Measurements from ENCODE around the gene FBLN2.

FBLN2 gene

GRCh38 chr3:13673207-13673606 lies 124.3 kb downstream of the FBLN2 start:
- Histone ChIP-seq H3K4me3 (ENCODE audit: low read depth in 1 of 5, low read length in 5 of 5) (no peak overlapping the region), H3K4me1 (ENCODE audit: control insufficient read depth in 5 of 5, insufficient read depth in 5 of 5, low read length in 5 of 5) (no peaks in the 10 kb centered on the region), H3K27me3 (ENCODE audit: control insufficient read depth in 5 of 5, insufficient read depth in 4 of 5, low read length in 5 of 5) (peaks cover 0 to 50% (median 28%) of the 10 kb centered on the region in 5 donors), H3K27ac (ENCODE audit: low read depth, low read length) (no peak overlapping the region), H3K36me3 (ENCODE audit: control insufficient read depth in 5 of 5, insufficient read depth in 5 of 5, low read length in 5 of 5) (no peaks in the 10 kb centered on the region), H3K9ac (ENCODE audit: low read length in 5 of 5) (no peak overlapping the region), H3K9me3 (ENCODE audit: control insufficient read depth in 5 of 5, low read length in 5 of 5) (peaks cover 0 to 3% (median 0%) of the 10 kb centered on the region in 5 donors)

- Histone ChIP-seq H3K36me3 (ENCODE audit: control insufficient read depth in 5 of 5, insufficient read depth in 5 of 5, low read length in 5 of 5) (no peaks in the 10 kb centered on the region), H3K9ac (ENCODE audit: low read length in 5 of 5) (no peak overlapping the region), H3K9me3 (ENCODE audit: control insufficient read depth in 5 of 5, low read length in 5 of 5) (peaks cover 0 to 3% (median 0%) of the 10 kb centered on the region in 5 donors), H3K4me1 (ENCODE audit: control insufficient read depth in 5 of 5, insufficient read depth in 5 of 5, low read length in 5 of 5) (no peaks in the 10 kb centered on the region), H3K27ac (ENCODE audit: low read depth, low read length) (no peak overlapping the region), H3K27me3 (ENCODE audit: control insufficient read depth in 5 of 5, insufficient read depth in 4 of 5, low read length in 5 of 5) (peaks cover 0 to 42% (median 26%) of the 10 kb centered on the region in 5 donors), H3K4me3 (ENCODE audit: low read depth in 1 of 5, low read length in 5 of 5) (no peak overlapping the region)
Measured at GRCh38 chr3:13674538-13675185, 125.7 kb downstream of the FBLN2 start.

- H3K36me3 ChIP-seq (ENCODE audit: control insufficient read depth in 5 of 5, insufficient read depth in 5 of 5, low read length in 5 of 5) = no peaks in the 10 kb centered on the region
- H3K4me1 ChIP-seq (ENCODE audit: control insufficient read depth in 5 of 5, insufficient read depth in 5 of 5, low read length in 5 of 5) = no peaks in the 10 kb centered on the region
- peaks cover 0 to 39% (median 30%) of the 10 kb centered on the region in 5 donors for H3K27me3 ChIP-seq (ENCODE audit: control insufficient read depth in 5 of 5, insufficient read depth in 4 of 5, low read length in 5 of 5)
- H3K4me3 ChIP-seq (ENCODE audit: low read depth in 1 of 5, low read length in 5 of 5) = no peak overlapping the region
- H3K9me3 ChIP-seq (ENCODE audit: control insufficient read depth in 5 of 5, low read length in 5 of 5) = peaks cover 0 to 3% (median 0%) of the 10 kb centered on the region in 5 donors
- H3K9ac ChIP-seq (ENCODE audit: low read length in 5 of 5) = no peak overlapping the region
- H3K27ac ChIP-seq (ENCODE audit: low read depth, low read length) = no peak overlapping the region
Measured at GRCh38 chr3:13676356-13677017, 127.6 kb downstream of the FBLN2 start.

- Histone ChIP-seq H3K4me1 (ENCODE audit: control insufficient read depth in 5 of 5, insufficient read depth in 5 of 5, low read length in 5 of 5) (no peaks in the 10 kb centered on the region), H3K27ac (ENCODE audit: low read depth, low read length) (no peak overlapping the region), H3K9ac (ENCODE audit: low read length in 5 of 5) (no peak overlapping the region), H3K27me3 (ENCODE audit: control insufficient read depth in 5 of 5, insufficient read depth in 4 of 5, low read length in 5 of 5) (peaks cover 0 to 34% (median 31%) of the 10 kb centered on the region in 5 donors), H3K9me3 (ENCODE audit: control insufficient read depth in 5 of 5, low read length in 5 of 5) (peaks cover 0 to 6% (median 0%) of the 10 kb centered on the region in 5 donors), H3K4me3 (ENCODE audit: low read depth in 1 of 5, low read length in 5 of 5) (no peak overlapping the region), H3K36me3 (ENCODE audit: control insufficient read depth in 5 of 5, insufficient read depth in 5 of 5, low read length in 5 of 5) (no peaks in the 10 kb centered on the region)
Measured at GRCh38 chr3:13677272-13677671, 128.3 kb downstream of the FBLN2 start.

- Histone ChIP-seq H3K27me3 (ENCODE audit: control insufficient read depth in 5 of 5, insufficient read depth in 4 of 5, low read length in 5 of 5) (peaks cover 5 to 26% (median 22%) of the 10 kb centered on the region in 5 donors), H3K36me3 (ENCODE audit: control insufficient read depth in 5 of 5, insufficient read depth in 5 of 5, low read length in 5 of 5) (no peaks in the 10 kb centered on the region), H3K27ac (ENCODE audit: low read depth, low read length) (no peak overlapping the region), H3K4me3 (ENCODE audit: low read depth in 1 of 5, low read length in 5 of 5) (no peak overlapping the region), H3K4me1 (ENCODE audit: control insufficient read depth in 5 of 5, insufficient read depth in 5 of 5, low read length in 5 of 5) (no peaks in the 10 kb centered on the region), H3K9ac (ENCODE audit: low read length in 5 of 5) (no peak overlapping the region), H3K9me3 (ENCODE audit: control insufficient read depth in 5 of 5, low read length in 5 of 5) (peaks cover 0 to 3% (median 0%) of the 10 kb centered on the region in 5 donors)
Measured at GRCh38 chr3:13681931-13682330, 133.0 kb downstream of the FBLN2 start.

- Histone ChIP-seq H3K4me1 (ENCODE audit: control insufficient read depth in 5 of 5, insufficient read depth in 5 of 5, low read length in 5 of 5) (no peaks in the 10 kb centered on the region), H3K4me3 (ENCODE audit: low read depth in 1 of 5, low read length in 5 of 5) (no peak overlapping the region), H3K36me3 (ENCODE audit: control insufficient read depth in 5 of 5, insufficient read depth in 5 of 5, low read length in 5 of 5) (no peaks in the 10 kb centered on the region), H3K27me3 (ENCODE audit: control insufficient read depth in 5 of 5, insufficient read depth in 4 of 5, low read length in 5 of 5) (peaks cover 5 to 26% (median 22%) of the 10 kb centered on the region in 5 donors), H3K9me3 (ENCODE audit: control insufficient read depth in 5 of 5, low read length in 5 of 5) (peaks cover 0 to 3% (median 0%) of the 10 kb centered on the region in 5 donors), H3K27ac (ENCODE audit: low read depth, low read length) (no peak overlapping the region), H3K9ac (ENCODE audit: low read length in 5 of 5) (no peak overlapping the region)
Measured at GRCh38 chr3:13682331-13683013, 133.5 kb downstream of the FBLN2 start.

GRCh38 chr3:13683288-13683687 lies 134.4 kb downstream of the FBLN2 start:
- Histone ChIP-seq H3K4me3 (ENCODE audit: low read depth in 1 of 5, low read length in 5 of 5) (no peak overlapping the region), H3K9me3 (ENCODE audit: control insufficient read depth in 5 of 5, low read length in 5 of 5) (peaks cover 0 to 3% (median 0%) of the 10 kb centered on the region in 5 donors), H3K4me1 (ENCODE audit: control insufficient read depth in 5 of 5, insufficient read depth in 5 of 5, low read length in 5 of 5) (no peaks in the 10 kb centered on the region), H3K9ac (ENCODE audit: low read length in 5 of 5) (no peak overlapping the region), H3K27me3 (ENCODE audit: control insufficient read depth in 5 of 5, insufficient read depth in 4 of 5, low read length in 5 of 5) (peaks cover 5 to 26% (median 22%) of the 10 kb centered on the region in 5 donors), H3K27ac (ENCODE audit: low read depth, low read length) (no peak overlapping the region), H3K36me3 (ENCODE audit: control insufficient read depth in 5 of 5, insufficient read depth in 5 of 5, low read length in 5 of 5) (no peaks in the 10 kb centered on the region)

- Histone ChIP-seq H3K9ac (ENCODE audit: low read length in 5 of 5) (no peak overlapping the region), H3K9me3 (ENCODE audit: control insufficient read depth in 5 of 5, low read length in 5 of 5) (peaks cover 0 to 3% (median 0%) of the 10 kb centered on the region in 5 donors), H3K27ac (ENCODE audit: low read depth, low read length) (no peak overlapping the region), H3K4me1 (ENCODE audit: control insufficient read depth in 5 of 5, insufficient read depth in 5 of 5, low read length in 5 of 5) (no peaks in the 10 kb centered on the region), H3K4me3 (ENCODE audit: low read depth in 1 of 5, low read length in 5 of 5) (no peak overlapping the region), H3K27me3 (ENCODE audit: control insufficient read depth in 5 of 5, insufficient read depth in 4 of 5, low read length in 5 of 5) (peaks cover 5 to 26% (median 22%) of the 10 kb centered on the region in 5 donors), H3K36me3 (ENCODE audit: control insufficient read depth in 5 of 5, insufficient read depth in 5 of 5, low read length in 5 of 5) (no peaks in the 10 kb centered on the region)
Measured at GRCh38 chr3:13683772-13684171, 134.8 kb downstream of the FBLN2 start.

- no peaks in the 10 kb centered on the region for H3K36me3 ChIP-seq (ENCODE audit: control insufficient read depth in 5 of 5, insufficient read depth in 5 of 5, low read length in 5 of 5)
- H3K9me3 ChIP-seq (ENCODE audit: control insufficient read depth in 5 of 5, low read length in 5 of 5) = peaks cover 0 to 3% (median 0%) of the 10 kb centered on the region in 5 donors
- no peaks in the 10 kb centered on the region for H3K4me1 ChIP-seq (ENCODE audit: control insufficient read depth in 5 of 5, insufficient read depth in 5 of 5, low read length in 5 of 5)
- peaks cover 5 to 29% (median 22%) of the 10 kb centered on the region in 5 donors for H3K27me3 ChIP-seq (ENCODE audit: control insufficient read depth in 5 of 5, insufficient read depth in 4 of 5, low read length in 5 of 5)
- H3K4me3 ChIP-seq (ENCODE audit: low read depth in 1 of 5, low read length in 5 of 5) = no peak overlapping the region
- H3K27ac ChIP-seq (ENCODE audit: low read depth, low read length) = no peak overlapping the region
- no peak overlapping the region for H3K9ac ChIP-seq (ENCODE audit: low read length in 5 of 5)
Measured at GRCh38 chr3:13684350-13684749, 135.4 kb downstream of the FBLN2 start.

GRCh38 chr3:13684854-13685253 lies 135.9 kb downstream of the FBLN2 start:
- H3K4me3 ChIP-seq (ENCODE audit: low read depth in 1 of 5, low read length in 5 of 5) = no peak overlapping the region

More at GRCh38 chr3:13684854-13685253, 135.9 kb downstream of the FBLN2 start:
- Histone ChIP-seq H3K36me3 (ENCODE audit: control insufficient read depth in 5 of 5, insufficient read depth in 5 of 5, low read length in 5 of 5) (no peaks in the 10 kb centered on the region), H3K9ac (ENCODE audit: low read length in 5 of 5) (no peak overlapping the region), H3K4me1 (ENCODE audit: control insufficient read depth in 5 of 5, insufficient read depth in 5 of 5, low read length in 5 of 5) (no peaks in the 10 kb centered on the region), H3K27ac (ENCODE audit: low read depth, low read length) (no peak overlapping the region), H3K27me3 (ENCODE audit: control insufficient read depth in 5 of 5, insufficient read depth in 4 of 5, low read length in 5 of 5) (peaks cover 5 to 33% (median 25%) of the 10 kb centered on the region in 5 donors), H3K9me3 (ENCODE audit: control insufficient read depth in 5 of 5, low read length in 5 of 5) (peaks cover 0 to 3% (median 0%) of the 10 kb centered on the region in 5 donors)
